HG03066 (cell line): ENCODE measurements around the gene KCNJ12.

Experiments used
- ATAC-seq: cut with Tn5 transposase; IDR thresholded peaks from one replicate; pipeline ENCODE4 v1.9.1; 2021; ENCODE audit warnings: low read depth; ENCODE audit not compliant: unreplicated experiment

The KCNJ12 gene

DNA sequence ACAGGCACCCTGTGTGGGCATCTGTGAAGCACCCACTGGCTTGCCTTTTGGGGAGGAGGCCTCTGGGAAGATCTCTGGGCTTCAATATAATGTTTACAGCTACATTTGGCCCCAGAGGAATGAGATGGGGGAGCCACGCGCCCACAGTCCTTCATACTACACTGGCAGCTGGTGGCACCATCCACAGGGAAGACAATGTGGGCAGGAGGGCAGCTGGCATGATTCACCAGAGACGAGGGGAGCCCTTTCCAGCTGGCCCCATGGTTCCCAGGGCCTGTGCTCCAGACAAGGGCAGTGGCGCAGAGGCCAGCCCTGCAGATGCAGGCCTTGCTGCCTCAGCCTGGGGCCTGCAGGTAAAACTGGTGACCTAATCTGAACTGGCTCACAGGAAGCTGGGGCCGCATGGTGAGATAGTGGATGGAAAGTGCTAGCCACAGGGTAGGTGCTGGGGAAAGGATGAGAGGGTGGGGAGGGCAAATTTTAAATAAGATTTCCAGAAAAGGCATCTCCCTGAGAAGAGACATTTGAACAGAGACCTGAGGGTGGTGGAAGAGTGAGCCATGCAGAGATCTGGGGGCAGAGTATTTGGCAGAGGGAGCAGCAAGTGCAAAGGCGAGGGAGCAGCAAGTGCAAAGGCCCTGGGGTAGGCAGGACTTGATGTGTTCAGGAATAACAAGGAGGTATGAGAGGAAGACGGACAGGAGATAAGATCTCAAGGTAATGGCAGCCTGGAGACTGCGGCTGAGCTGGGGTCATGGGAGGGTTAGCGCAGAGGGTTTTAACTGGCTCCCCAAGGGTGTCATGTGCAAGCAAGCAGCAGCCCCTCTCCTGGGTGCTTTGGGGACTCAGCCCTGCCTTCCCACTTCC, 12.1 kb upstream of the KCNJ12 start:
- no peak for ATAC-seq

GRCh38 chr17:21365016-21365415, 11.1 kb upstream of the KCNJ12 start:
- no peak for ATAC-seq

- ATAC-seq: no peak
These were observed 7.5 kb upstream of the KCNJ12 start for GRCh38 chr17:21368545-21369246.

DNA sequence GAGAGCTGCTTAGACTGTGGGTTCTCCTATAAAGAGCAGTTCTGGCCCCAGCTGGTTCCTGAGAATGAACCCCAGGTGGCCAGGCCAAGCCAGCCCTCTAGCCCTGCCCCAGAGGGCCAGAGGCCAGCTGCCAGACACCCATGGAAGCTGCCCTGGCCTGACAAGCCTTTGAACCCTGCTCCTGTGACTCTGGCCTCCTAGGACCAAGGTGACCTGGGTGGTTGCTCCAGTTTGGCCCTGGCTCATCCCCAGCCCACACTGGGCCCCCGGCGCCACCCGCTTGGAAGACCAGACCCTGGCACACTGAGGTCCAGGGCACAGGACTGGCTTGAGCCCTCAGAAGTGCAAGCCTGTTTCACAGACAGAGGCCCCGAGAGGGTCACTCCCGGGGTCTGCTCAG, 6.8 kb upstream of the KCNJ12 start:
- ATAC-seq: no peak

- no peak for ATAC-seq
These were observed 5.7 kb upstream of the KCNJ12 start for GRCh38 chr17:21370430-21370829.

DNA sequence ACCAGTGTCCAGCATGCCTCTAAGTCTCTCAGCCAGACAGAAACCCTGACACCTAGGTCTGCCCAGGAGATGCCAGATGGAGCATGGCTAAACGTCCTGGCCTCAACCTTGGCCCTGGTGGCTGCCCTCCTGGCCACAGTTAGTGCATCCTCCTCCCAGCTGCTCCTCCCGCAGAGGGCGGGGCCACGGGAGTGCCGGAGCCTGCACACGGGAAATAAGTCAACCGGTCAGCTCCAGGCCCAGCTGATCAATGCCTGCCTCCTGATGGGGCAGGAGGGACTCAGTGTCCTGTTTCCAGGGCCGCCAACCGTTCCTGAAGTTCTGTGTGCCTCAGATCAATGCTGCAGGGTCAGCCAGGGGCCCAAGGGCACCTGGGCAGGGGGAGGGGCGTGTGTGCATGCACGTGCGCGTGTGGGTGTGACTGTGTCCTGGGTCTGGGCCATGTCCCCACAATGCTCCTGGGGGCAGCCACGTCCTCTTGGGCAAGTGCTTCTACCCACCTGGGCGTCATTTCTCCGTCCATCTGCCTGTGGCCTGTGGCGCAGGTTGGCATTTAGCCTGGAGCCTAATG, 4.6 kb upstream of the KCNJ12 start:
- no peak for ATAC-seq

- ATAC-seq: no peak
These were observed 3.8 kb upstream of the KCNJ12 start for GRCh38 chr17:21372256-21372954.

DNA sequence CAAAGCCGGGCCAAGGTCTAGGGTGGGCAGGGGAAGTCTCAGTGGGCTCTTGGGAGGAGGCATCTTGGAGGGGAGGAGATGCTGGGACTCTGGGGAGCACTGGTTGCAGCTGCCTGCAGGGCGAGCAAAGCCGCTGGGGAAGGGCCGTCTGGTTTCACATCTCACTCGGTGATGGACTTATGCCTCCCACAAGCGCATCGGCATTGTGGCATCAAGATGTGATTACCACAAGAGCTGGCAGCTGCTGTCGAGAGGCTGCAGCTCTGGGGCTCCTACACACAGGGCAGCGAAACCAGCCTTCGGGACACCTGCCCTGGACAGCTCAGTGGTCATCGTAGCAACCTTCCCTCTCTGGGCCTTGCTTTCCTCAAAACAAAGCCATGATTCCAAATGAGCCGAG, 3.1 kb upstream of the KCNJ12 start:
- no peak for ATAC-seq

- no peak for ATAC-seq
These were observed 2.3 kb upstream of the KCNJ12 start for GRCh38 chr17:21373696-21374440.

- ATAC-seq: no peak
These were observed 1.6 kb upstream of the KCNJ12 start for GRCh38 chr17:21374441-21375161.

GRCh38 chr17:21375162-21375560, 996 bp upstream of the KCNJ12 start:
- no peak for ATAC-seq

GRCh38 chr17:21375757-21376080, 438 bp upstream of the KCNJ12 start:
- ATAC-seq: no peak

DNA sequence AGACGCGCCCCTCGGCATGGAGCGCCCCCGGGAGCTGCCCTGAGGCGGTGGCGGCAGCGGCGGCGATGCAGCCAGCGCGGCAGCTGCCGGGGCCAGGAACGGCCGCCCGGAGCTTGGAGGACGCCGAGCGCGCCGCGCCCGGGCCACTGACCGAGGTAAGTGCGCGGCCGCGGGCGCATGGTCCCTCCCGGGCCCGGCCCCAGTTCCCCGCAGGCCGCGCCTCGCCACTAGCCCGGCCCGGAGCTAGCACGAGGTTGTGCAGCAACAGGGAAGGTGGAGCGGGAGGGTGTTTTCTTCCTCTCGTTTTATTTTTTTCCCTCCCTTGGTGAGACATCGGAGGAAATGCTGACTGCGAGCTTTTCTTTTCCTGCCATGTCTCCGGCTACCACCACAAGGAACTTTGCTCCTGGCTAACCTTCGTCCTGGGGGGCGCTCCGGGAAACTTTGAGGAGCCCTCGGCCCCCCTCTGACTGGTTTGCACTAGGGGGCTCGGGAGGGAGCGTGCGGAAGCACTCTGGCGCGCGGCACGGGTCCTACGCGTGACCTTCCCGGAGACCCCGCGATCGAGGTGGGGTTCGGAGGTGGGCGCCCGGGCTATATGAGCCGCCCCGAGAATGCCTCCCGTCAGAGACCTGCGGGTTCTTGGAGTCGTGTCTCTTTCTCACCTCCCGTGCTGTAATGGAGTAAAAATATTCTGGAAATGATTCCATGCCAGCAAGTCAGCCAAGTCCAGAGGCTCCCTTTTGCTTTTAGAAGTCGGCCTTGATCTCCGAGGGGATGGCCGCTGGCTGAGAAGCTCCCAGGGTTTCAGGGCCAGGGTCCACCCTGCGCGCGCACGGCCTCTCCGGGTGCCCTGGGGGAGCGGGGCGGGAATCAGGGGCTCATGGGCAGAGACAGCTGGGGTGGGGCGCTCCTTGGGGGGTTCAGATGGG, 868 bp downstream of the KCNJ12 start:
- no peak for ATAC-seq

GRCh38 chr17:21377705-21378396, 1.7 kb downstream of the KCNJ12 start:
- ATAC-seq: no peak

- ATAC-seq: no peak
These were observed 2.4 kb downstream of the KCNJ12 start for GRCh38 chr17:21378553-21378952.

- no peak for ATAC-seq
These were observed 3.0 kb downstream of the KCNJ12 start for GRCh38 chr17:21379080-21379711.

DNA sequence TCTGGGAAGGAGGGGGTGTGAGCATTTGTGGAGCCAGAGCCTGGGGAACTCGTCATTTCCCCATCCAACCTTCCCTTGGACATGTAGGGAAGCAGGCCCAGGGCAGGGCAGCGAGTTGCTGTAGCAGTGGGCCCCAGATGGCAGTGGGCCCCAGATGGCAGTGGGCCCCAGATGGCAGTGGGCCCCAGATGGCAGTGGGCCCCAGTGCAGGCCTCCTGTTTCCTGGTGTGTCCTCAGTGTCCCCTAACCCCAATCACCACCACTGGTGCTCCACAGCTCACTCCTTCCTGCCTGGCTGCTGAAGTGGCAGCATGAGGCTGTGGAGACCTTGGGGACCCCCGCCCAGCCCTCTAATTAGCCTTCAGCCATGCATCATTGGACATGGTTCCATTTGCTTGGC, 4.5 kb downstream of the KCNJ12 start:
- no peak for ATAC-seq
